Measurements from ENCODE around the gene FAM20B. TPM values are rescaled to one million over a fixed set of nuclear protein-coding genes. Genes with fewer than 3 reads are reported as not detected.

Gene FAM20B
- total and polyA plus RNA-seq, 2 of the 8 experiments (the other 6 are each of a cell fraction or from before 2014, with no cell fraction given) = 8.3 to 36.6 TPM

GRCh38 chr1:179101566-179101965 is 75.9 kb downstream of the FAM20B start:
- no peak for FAIRE-seq
- WGBS, 2 experiments (ENCODE audit: extremely low coverage in 1 of 2, insufficient coverage in 1 of 2, insufficient read length in 1 of 2, insufficient replicate concordance in 2 of 2, low coverage in 1 of 2, low lambda C conversion rate in 2 of 2, missing lambda C conversion rate in 1 of 2) = 94% methylated on average over 4 of the region's 4 CpGs; no CpG with 5 or more reads in 1 of the 2 experiments

More at GRCh38 chr1:179101566-179101965, 75.9 kb downstream of the FAM20B start:
- Histone ChIP-seq H4K91ac (replicated peaks; ENCODE audit: insufficient read length, low read length) (no peak overlapping the region), H3K56ac (replicated peaks; ENCODE audit: insufficient read length, low read depth, low read length) (no peak overlapping the region), H2BK15ac (ENCODE audit: low read length) (no peak overlapping the region), H3K27me3 (replicated peaks in 1 of 4; ENCODE audit: control insufficient read depth in 3 of 4, extremely low read depth in 1 of 4, insufficient read depth in 3 of 4, low read length in 3 of 4) (no peaks in the 10 kb centered on the region), H3K4me2 (ENCODE audit: insufficient read depth in 1 of 2, low read depth in 2 of 2, low read length in 2 of 2) (no peak overlapping the region), H4K8ac (ENCODE audit: extremely low read depth, insufficient read depth, low read length) (no peak overlapping the region), H4K5ac (ENCODE audit: insufficient read length, low read depth, low read length) (no peak overlapping the region), H2BK5ac (ENCODE audit: low read depth, low read length) (no peak overlapping the region), H4K20me1 (replicated peaks in 1 of 2; ENCODE audit: control insufficient read depth in 1 of 2, insufficient read depth in 2 of 2, low read length in 2 of 2) (no peaks in the 10 kb centered on the region), H3K14ac (ENCODE audit: insufficient read length) (no peak overlapping the region), H3K36me3 (ENCODE audit: control insufficient read depth in 2 of 4, insufficient read depth in 4 of 4, low read length in 3 of 4) (peaks cover 0 to 3% (median 3%) of the 10 kb centered on the region in 4 experiments; a peak in 5 of 8 replicates), H3K79me2 (ENCODE audit: control insufficient read depth in 1 of 2, insufficient read depth in 2 of 2, low read length in 2 of 2) (no peaks in the 10 kb centered on the region), H2BK12ac (ENCODE audit: low read depth, low read length) (no peak overlapping the region), H3K23ac (ENCODE audit: insufficient read length) (no peak overlapping the region), H2BK120ac (replicated peaks; ENCODE audit: low read depth, low read length) (no peak overlapping the region), H3K23me2 (ENCODE audit: low read depth, low read length) (no peaks in the 10 kb centered on the region; the same call in 1 of the 2 replicates), H3K9me3 (ENCODE audit: insufficient read depth in 2 of 2, low read depth in 1 of 2, low read length in 1 of 2) (no peaks in the 10 kb centered on the region), H3K4me1 (replicated peaks in 1 of 4; ENCODE audit: control insufficient read depth in 3 of 4, insufficient read depth in 4 of 4, low read length in 3 of 4) (peaks cover 0 to 5% (median 0%) of the 10 kb centered on the region in 4 experiments; a peak in 1 of 7 replicates), H3K9ac (replicated peaks in 1 of 4; ENCODE audit: extremely low read depth in 1 of 4, low read depth in 3 of 4, low read length in 3 of 4) (no peak overlapping the region), H3K27ac (ENCODE audit: low read depth, low read length) (no peak overlapping the region), H3K4me3 (ENCODE audit: extremely low read depth in 1 of 4, insufficient read depth in 2 of 4, low read depth in 3 of 4, low read length in 4 of 4) (no peak overlapping the region), H3K4ac (replicated peaks; ENCODE audit: insufficient read length, low read depth, low read length) (no peak overlapping the region), H3K79me1 (ENCODE audit: low read depth, low read length) (no peaks in the 10 kb centered on the region), H2AFZ (ENCODE audit: low read length) (no peak overlapping the region), H2AK5ac (ENCODE audit: low read depth, low read length) (no peak overlapping the region), H3K18ac (ENCODE audit: extremely low read depth, low read length) (no peak overlapping the region), H2BK20ac (ENCODE audit: low read length) (no peak overlapping the region)
- ChIA-PET CTCF (ENCODE audit: partially characterized antibody) (interaction anchor here (0.5 to 1.6 kb wide), 8 partner anchors 12 to 148 kb away, joined by 3 to 11 read pairs (median 3); no protein-coding TSS in a partner anchor), POLR2A (ENCODE audit: partially characterized antibody) (interaction anchor here (1.4 to 1.6 kb wide), 2 partner anchors 19 to 20 kb away, joined by 3 to 4 read pairs; partner anchors contain the start of gene TOR3A)
- DNase-seq (ENCODE audit: low read depth in 1 of 2, low spot score in 2 of 2) = no peak
- no peak for TF ChIP-seq CBX8 (IDR thresholded peaks at IDR 0.05; ENCODE audit: borderline replicate concordance, low read depth, low read length)
